GM19240 (cell line): ENCODE results near the gene COA1.
"Not testable (repeated sequence)": the region's sequence is repeated elsewhere in the genome, so short reads cannot be mapped to it uniquely, and the experiment has no call there.

Experiments
- DNase-seq: peaks from one replicate; pipeline ENCODE4 v3.0.0; 2011; ENCODE audit warnings: low spot score; ENCODE audit not compliant: insufficient read length

Gene COA1

GRCh38 chr7:43758029-43758821 lies 28.9 kb upstream of the COA1 start, which contains the start of gene BLVRA:
Gene BLVRA (plus strand): TSS chr7:43758680. CDS start chr7:43771159, 12,479 bp downstream.
- peak; percentile 50 for DNase-seq

GRCh38 chr7:43757073-43757720 lies 27.9 kb upstream of the COA1 start:
- DNase-seq = no peak

- no peak for DNase-seq
Observed at GRCh38 chr7:43756368-43757072, 27.2 kb upstream of the COA1 start.

GRCh38 chr7:43754596-43754995 lies 25.3 kb upstream of the COA1 start:
- DNase-seq = no peak

- DNase-seq = no peak
Observed at GRCh38 chr7:43753843-43754242, 24.5 kb upstream of the COA1 start.

GRCh38 chr7:43753271-43753810 lies 24.0 kb upstream of the COA1 start:
- DNase-seq = no peak

GRCh38 chr7:43752411-43752810 lies 23.1 kb upstream of the COA1 start:
- DNase-seq = no peak

- no peak for DNase-seq
Observed at GRCh38 chr7:43750016-43750887, 20.9 kb upstream of the COA1 start.

GRCh38 chr7:43749383-43749940 lies 20.1 kb upstream of the COA1 start:
- no peak for DNase-seq

GRCh38 chr7:43747328-43748105 lies 18.2 kb upstream of the COA1 start:
- no peak for DNase-seq

- no peak for DNase-seq
Observed at GRCh38 chr7:43742692-43743091, 13.4 kb upstream of the COA1 start.

GRCh38 chr7:43737467-43738127 lies 8.3 kb upstream of the COA1 start:
- no peak for DNase-seq

- DNase-seq = no peak
Observed at GRCh38 chr7:43735802-43736603, 6.7 kb upstream of the COA1 start.

- DNase-seq = no peak
Observed at GRCh38 chr7:43735403-43735801, 6.1 kb upstream of the COA1 start.

- not testable (repeated sequence) for DNase-seq
Observed at GRCh38 chr7:43734575-43735332, 5.4 kb upstream of the COA1 start.

GRCh38 chr7:43731494-43731893 lies 2.2 kb upstream of the COA1 start:
- not testable (repeated sequence) for DNase-seq

- DNase-seq = no peak
Observed at GRCh38 chr7:43729924-43730248, 563 bp upstream of the COA1 start.

- no peak for DNase-seq
Observed at GRCh38 chr7:43727494-43727893, 1.8 kb downstream of the COA1 start.
